ENCODE measurements around the gene IMP3.

GRCh38 chr15:75646112-75646943, 6.3 kb upstream of the IMP3 start:
- no peak for TF ChIP-seq EZH2 (IDR thresholded peaks at IDR 0.05; ENCODE audit: low read length)
- TF ChIP-seq, protein P1, sequence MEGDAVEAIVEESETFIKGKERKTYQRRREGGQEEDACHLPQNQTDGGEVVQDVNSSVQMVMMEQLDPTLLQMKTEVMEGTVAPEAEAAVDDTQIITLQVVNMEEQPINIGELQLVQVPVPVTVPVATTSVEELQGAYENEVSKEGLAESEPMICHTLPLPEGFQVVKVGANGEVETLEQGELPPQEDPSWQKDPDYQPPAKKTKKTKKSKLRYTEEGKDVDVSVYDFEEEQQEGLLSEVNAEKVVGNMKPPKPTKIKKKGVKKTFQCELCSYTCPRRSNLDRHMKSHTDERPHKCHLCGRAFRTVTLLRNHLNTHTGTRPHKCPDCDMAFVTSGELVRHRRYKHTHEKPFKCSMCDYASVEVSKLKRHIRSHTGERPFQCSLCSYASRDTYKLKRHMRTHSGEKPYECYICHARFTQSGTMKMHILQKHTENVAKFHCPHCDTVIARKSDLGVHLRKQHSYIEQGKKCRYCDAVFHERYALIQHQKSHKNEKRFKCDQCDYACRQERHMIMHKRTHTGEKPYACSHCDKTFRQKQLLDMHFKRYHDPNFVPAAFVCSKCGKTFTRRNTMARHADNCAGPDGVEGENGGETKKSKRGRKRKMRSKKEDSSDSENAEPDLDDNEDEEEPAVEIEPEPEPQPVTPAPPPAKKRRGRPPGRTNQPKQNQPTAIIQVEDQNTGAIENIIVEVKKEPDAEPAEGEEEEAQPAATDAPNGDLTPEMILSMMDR (optimal IDR thresholded peaks at IDR 0.05 in 1 of 3, IDR thresholded peaks at IDR 0.05 in 1 of 3, conservative IDR thresholded peaks at IDR 0.05 in 1 of 3; ENCODE audit: extremely low read depth in 1 of 3, insufficient read depth in 2 of 3, low read length in 3 of 3), result no peak
